ENCODE measurements around the gene KCNB1. TPM values are rescaled to one million over a fixed set of nuclear protein-coding genes. Genes with fewer than 3 reads are reported as not detected.
A peak's percentile ranks its signal among the peaks of the same experiment; 100 is the strongest.

Gene KCNB1
- total RNA-seq, 4 donors from 2014 or later = 3.9 to 11.7 (median 6.7) TPM

GRCh38 chr20:49516916-49517804 lies 34.7 kb upstream of the KCNB1 start:
- no peaks in the 10 kb centered on the region for H3K9me3 ChIP-seq
- no peaks in the 10 kb centered on the region for H3K4me1 ChIP-seq
- H3K27me3 ChIP-seq = no peaks in the 10 kb centered on the region
- no peak for DNase-seq (ENCODE audit: low spot score in 2 of 2)
- no peak overlapping the region for H3K4me3 ChIP-seq
- H3K36me3 ChIP-seq = no peaks in the 10 kb centered on the region
- TF ChIP-seq EP300 (IDR thresholded peaks at IDR 0.05) (no peak), CTCF (IDR thresholded peaks at IDR 0.05) (no peak), POLR2A (IDR thresholded peaks at IDR 0.05) (no peak)
- H3K27ac ChIP-seq = no peak overlapping the region
- 79 to 86% methylated on average over 17 of the region's 17 CpGs for WGBS, 2 donors

GRCh38 chr20:49515586-49515985 lies 33.1 kb upstream of the KCNB1 start:
- no peak for DNase-seq (ENCODE audit: low spot score in 2 of 2)
- no peak overlapping the region for H3K27ac ChIP-seq

GRCh38 chr20:49513517-49513916 lies 31.0 kb upstream of the KCNB1 start:
- no peaks in the 10 kb centered on the region for H3K27me3 ChIP-seq
- H3K4me1 ChIP-seq = peaks cover 0 to 25% (median 0%) of the 10 kb centered on the region in 4 donors
- H3K4me3 ChIP-seq = no peak overlapping the region
- no peaks in the 10 kb centered on the region for H3K36me3 ChIP-seq
- no peak for TF ChIP-seq CTCF (IDR thresholded peaks at IDR 0.05)
- no peak for DNase-seq (ENCODE audit: low spot score in 2 of 2)
- peak overlapping the region in 1 of 4 donors; percentile 4 for H3K27ac ChIP-seq
- 89 to 100% methylated on average over 2 of the region's 2 CpGs for WGBS, 2 donors
- H3K9me3 ChIP-seq = no peaks in the 10 kb centered on the region

More at GRCh38 chr20:49515586-49515985, 33.1 kb upstream of the KCNB1 start:
- Histone ChIP-seq H3K27me3 (no peaks in the 10 kb centered on the region), H3K4me3 (no peak overlapping the region), H3K4me1 (peaks cover 0 to 9% (median 0%) of the 10 kb centered on the region in 4 donors), H3K36me3 (no peaks in the 10 kb centered on the region), H3K9me3 (no peaks in the 10 kb centered on the region)
- 50 to 52% methylated on average over 3 of the region's 3 CpGs for WGBS, 2 donors
- no peak for TF ChIP-seq CTCF (IDR thresholded peaks at IDR 0.05)
- no peak for TF ChIP-seq POLR2A (IDR thresholded peaks at IDR 0.05)
- TF ChIP-seq EP300 (IDR thresholded peaks at IDR 0.05) = no peak

GRCh38 chr20:49513009-49513408 lies 30.5 kb upstream of the KCNB1 start:
- H3K4me1 ChIP-seq = peaks cover 0 to 29% (median 0%) of the 10 kb centered on the region in 4 donors
- DNase-seq (ENCODE audit: low spot score in 2 of 2) = no peak
- TF ChIP-seq POLR2A (IDR thresholded peaks at IDR 0.05) (no peak), EP300 (IDR thresholded peaks at IDR 0.05) (no peak), CTCF (IDR thresholded peaks at IDR 0.05) (no peak)
- no peak overlapping the region for H3K4me3 ChIP-seq
- H3K36me3 ChIP-seq = no peaks in the 10 kb centered on the region
- H3K27me3 ChIP-seq = no peaks in the 10 kb centered on the region
- 91 to 92% methylated on average over 10 to 11 of the region's 11 CpGs for WGBS, 2 donors
- peak overlapping the region in 1 of 4 donors; percentile 4 for H3K27ac ChIP-seq
- H3K9me3 ChIP-seq = no peaks in the 10 kb centered on the region

GRCh38 chr20:49511788-49512525 lies 29.5 kb upstream of the KCNB1 start:
- Histone ChIP-seq H3K4me3 (no peak overlapping the region), H3K9me3 (no peaks in the 10 kb centered on the region), H3K36me3 (peaks cover 0 to 5% (median 0%) of the 10 kb centered on the region in 3 donors), H3K27ac (no peak overlapping the region), H3K4me1 (peaks cover 0 to 29% (median 0%) of the 10 kb centered on the region in 4 donors), H3K27me3 (no peaks in the 10 kb centered on the region)
- 95 to 96% methylated on average over 2 of the region's 2 CpGs for WGBS, 2 donors
- no peak for DNase-seq (ENCODE audit: low spot score in 2 of 2)
- TF ChIP-seq CTCF (IDR thresholded peaks at IDR 0.05) = no peak
- TF ChIP-seq POLR2A (IDR thresholded peaks at IDR 0.05) = no peak
- TF ChIP-seq EP300 (IDR thresholded peaks at IDR 0.05) = no peak

Data from tibial nerve (tissue), 4 donors.